ENCODE results near the gene LIG3. TPM values are rescaled to one million over a fixed set of nuclear protein-coding genes. Genes with fewer than 3 reads are reported as not detected.

Gene LIG3
- total RNA-seq, 4 donors from 2014 or later: 30.7 to 84.3 (median 40.9) TPM

- peaks cover 36% of the 10 kb centered on the region for H3K4me1 ChIP-seq
- H3K36me3 ChIP-seq: no peaks in the 10 kb centered on the region
- no peak overlapping the region for H3K27ac ChIP-seq
- TF ChIP-seq POLR2AphosphoS5 (IDR thresholded peaks at IDR 0.05): no peak
- no peak for TF ChIP-seq EP300 (IDR thresholded peaks at IDR 0.05)
- no peak for TF ChIP-seq CTCF (IDR thresholded peaks at IDR 0.05)
- TF ChIP-seq POLR2A (IDR thresholded peaks at IDR 0.05): no peak
- 89% methylated on average over 1 of the region's 1 CpG for WGBS
- H3K9me3 ChIP-seq: no peaks in the 10 kb centered on the region
- H3K27me3 ChIP-seq: no peaks in the 10 kb centered on the region
- no peak overlapping the region for H3K4me3 ChIP-seq
- no peak for DNase-seq (ENCODE audit: low spot score in 2 of 2)
Measured at GRCh38 chr17:35053204-35053603, 72.9 kb downstream of the LIG3 start.

GRCh38 chr17:35056013-35056412 lies 75.7 kb downstream of the LIG3 start:
- whole genome bisulfite sequencing: 89% methylated on average over 3 of the region's 3 CpGs
- H3K4me3 ChIP-seq: no peak overlapping the region
- TF ChIP-seq CTCF (IDR thresholded peaks at IDR 0.05) (no peak), POLR2AphosphoS5 (IDR thresholded peaks at IDR 0.05) (no peak), POLR2A (IDR thresholded peaks at IDR 0.05) (no peak), EP300 (IDR thresholded peaks at IDR 0.05) (no peak)
- no peaks in the 10 kb centered on the region for H3K27me3 ChIP-seq
- no peaks in the 10 kb centered on the region for H3K36me3 ChIP-seq
- H3K4me1 ChIP-seq: peaks cover 34% of the 10 kb centered on the region
- no peak overlapping the region for H3K27ac ChIP-seq
- H3K9me3 ChIP-seq: no peaks in the 10 kb centered on the region
- no peak for DNase-seq (ENCODE audit: low spot score in 2 of 2)

GRCh38 chr17:35057332-35057915 lies 77.1 kb downstream of the LIG3 start:
- no peak overlapping the region for H3K27ac ChIP-seq

More at GRCh38 chr17:35057332-35057915, 77.1 kb downstream of the LIG3 start:
- TF ChIP-seq EP300 (IDR thresholded peaks at IDR 0.05) (no peak), POLR2AphosphoS5 (IDR thresholded peaks at IDR 0.05) (no peak), CTCF (IDR thresholded peaks at IDR 0.05) (no peak), POLR2A (IDR thresholded peaks at IDR 0.05) (no peak)
- Histone ChIP-seq H3K27me3 (no peaks in the 10 kb centered on the region), H3K36me3 (no peaks in the 10 kb centered on the region), H3K4me3 (no peak overlapping the region), H3K4me1 (peaks cover 19% of the 10 kb centered on the region), H3K9me3 (no peaks in the 10 kb centered on the region)
- no peak for DNase-seq (ENCODE audit: low spot score in 2 of 2)
- WGBS: 67% methylated on average over 1 of the region's 1 CpG

Other genes with a start within 250 kb of the LIG3 start
- gene CCT6B, start 19.1 kb upstream of the LIG3 start, total RNA-seq: 1 to 10 TPM in 3 of 4 donors, under 1 TPM in 1; 0.49 to 3.3 (median 1.5) TPM
- gene ZNF830, start 19.0 kb upstream of the LIG3 start, total RNA-seq: 10 to 100 TPM; 10.0 to 16.1 (median 11.9) TPM
- 10 to 100 TPM; 12.8 to 24.0 (median 16.6) TPM for gene RFFL, start 83.2 kb downstream of the LIG3 start, total RNA-seq
- 1 to 10 TPM; 3.2 to 7.7 (median 6.4) TPM for gene RAD51D, start 139.3 kb downstream of the LIG3 start, total RNA-seq
- gene FNDC8, start 141.1 kb downstream of the LIG3 start, total RNA-seq: not detected
- 10 to 100 TPM; 16.1 to 24.7 (median 20.1) TPM for gene NLE1, start 161.8 kb downstream of the LIG3 start, total RNA-seq
- not detected for gene UNC45B, start 167.3 kb downstream of the LIG3 start, total RNA-seq
- not detected for gene SLC35G3, start 213.9 kb downstream of the LIG3 start, total RNA-seq